ENCODE results near the gene ATG13. TPM values are rescaled to one million over a fixed set of nuclear protein-coding genes. Genes with fewer than 3 reads are reported as not detected.

Gene ATG13
- total and polyA plus RNA-seq, 2 experiments from 2014 or later = 32.9 to 71.1 TPM

- no peaks in the 10 kb centered on the region for H3K9me2 ChIP-seq (ENCODE audit: insufficient read depth)
- H4K20me1 ChIP-seq (replicated peaks; ENCODE audit: insufficient read depth) = no peaks in the 10 kb centered on the region
- H3K27me3 ChIP-seq (ENCODE audit: insufficient read depth) = no peaks in the 10 kb centered on the region
- no peak overlapping the region for H3K4me3 Mint-ChIP-seq
- H3K79me2 ChIP-seq (replicated peaks; ENCODE audit: insufficient read depth) = peaks cover 14% of the 10 kb centered on the region
- no peak overlapping the region for H3K4me3 ChIP-seq
- no peaks in the 10 kb centered on the region for H3K36me3 ChIP-seq (ENCODE audit: insufficient read depth)
- no peak for ATAC-seq
- no peak overlapping the region for H3K27ac ChIP-seq (ENCODE audit: low read depth)
- no peaks in the 10 kb centered on the region for H3K9me3 Mint-ChIP-seq
- peaks cover 14% of the 10 kb centered on the region; the same call in 2 of the 3 replicates for H3K4me1 Mint-ChIP-seq
- no peak overlapping the region for H3K27ac Mint-ChIP-seq
- H3K4me1 ChIP-seq (ENCODE audit: insufficient read depth) = 0 out of 2 replicates have a peak, but pooled peaks cover 4% of the 10 kb centered on the region
- peaks cover 12% of the 10 kb centered on the region for H3K27me3 Mint-ChIP-seq (ENCODE audit: insufficient read depth, low read depth, poor library complexity)
- DNase-seq (ENCODE audit: low spot score) = no peak
- H3K36me3 Mint-ChIP-seq (ENCODE audit: low read depth) = peaks cover 5% of the 10 kb centered on the region; the same call in 1 of the 3 replicates
- no peaks in the 10 kb centered on the region for H3F3A ChIP-seq (replicated peaks; ENCODE audit: low read depth)
- TF ChIP-seq STAT1 (IDR thresholded peaks at IDR 0.05; ENCODE audit: unreplicated experiment) (no peak), EZH2phosphoT487 (IDR thresholded peaks at IDR 0.05; ENCODE audit: unreplicated experiment) (no peak), ZNF331 (CRISPR knock-in tag; IDR thresholded peaks at IDR 0.05; ENCODE audit: low read depth) (no peak), ZNF114 (CRISPR knock-in tag; IDR thresholded peaks at IDR 0.05) (no peak), NANOG (IDR thresholded peaks at IDR 0.05; ENCODE audit: borderline replicate concordance) (no peak), ZNF462 (CRISPR knock-in tag; IDR thresholded peaks at IDR 0.05) (no peak)
- TF ChIP-seq, protein P1, sequence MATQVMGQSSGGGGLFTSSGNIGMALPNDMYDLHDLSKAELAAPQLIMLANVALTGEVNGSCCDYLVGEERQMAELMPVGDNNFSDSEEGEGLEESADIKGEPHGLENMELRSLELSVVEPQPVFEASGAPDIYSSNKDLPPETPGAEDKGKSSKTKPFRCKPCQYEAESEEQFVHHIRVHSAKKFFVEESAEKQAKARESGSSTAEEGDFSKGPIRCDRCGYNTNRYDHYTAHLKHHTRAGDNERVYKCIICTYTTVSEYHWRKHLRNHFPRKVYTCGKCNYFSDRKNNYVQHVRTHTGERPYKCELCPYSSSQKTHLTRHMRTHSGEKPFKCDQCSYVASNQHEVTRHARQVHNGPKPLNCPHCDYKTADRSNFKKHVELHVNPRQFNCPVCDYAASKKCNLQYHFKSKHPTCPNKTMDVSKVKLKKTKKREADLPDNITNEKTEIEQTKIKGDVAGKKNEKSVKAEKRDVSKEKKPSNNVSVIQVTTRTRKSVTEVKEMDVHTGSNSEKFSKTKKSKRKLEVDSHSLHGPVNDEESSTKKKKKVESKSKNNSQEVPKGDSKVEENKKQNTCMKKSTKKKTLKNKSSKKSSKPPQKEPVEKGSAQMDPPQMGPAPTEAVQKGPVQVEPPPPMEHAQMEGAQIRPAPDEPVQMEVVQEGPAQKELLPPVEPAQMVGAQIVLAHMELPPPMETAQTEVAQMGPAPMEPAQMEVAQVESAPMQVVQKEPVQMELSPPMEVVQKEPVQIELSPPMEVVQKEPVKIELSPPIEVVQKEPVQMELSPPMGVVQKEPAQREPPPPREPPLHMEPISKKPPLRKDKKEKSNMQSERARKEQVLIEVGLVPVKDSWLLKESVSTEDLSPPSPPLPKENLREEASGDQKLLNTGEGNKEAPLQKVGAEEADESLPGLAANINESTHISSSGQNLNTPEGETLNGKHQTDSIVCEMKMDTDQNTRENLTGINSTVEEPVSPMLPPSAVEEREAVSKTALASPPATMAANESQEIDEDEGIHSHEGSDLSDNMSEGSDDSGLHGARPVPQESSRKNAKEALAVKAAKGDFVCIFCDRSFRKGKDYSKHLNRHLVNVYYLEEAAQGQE (IDR thresholded peaks at IDR 0.05; ENCODE audit: unreplicated experiment) = no peak
- no peak overlapping the region for H2AFZ ChIP-seq
- H3K4me2 ChIP-seq = no peak overlapping the region
These were observed 78.8 kb downstream of the ATG13 start for GRCh38 chr11:46696212-46696558.
